OCI-LY3 (cell line): ENCODE results near the gene PABPC4L.

ENCODE experiments used
- EZH2phosphoT487 ChIP-seq: fragments of 200-600 bp; shearing (Covaris generic); IDR thresholded peaks from 2 replicates; pipeline ENCODE4 v1.6.1; 2018; ENCODE audit warnings: antibody characterized with exemption, mixed run types, low read depth
- TF ChIP-seq, protein P1 (sequence below): fragments of 200-600, 300-600 bp; sonication (generic); IDR thresholded peaks from 2 replicates; pipeline ENCODE4 v1.5.1; 2014; ENCODE audit warnings: antibody characterized with exemption, low read length, low read depth

GRCh38 chr4:134201216-134202161 lies at the start of gene PABPC4L:
- TF ChIP-seq, protein P1, sequence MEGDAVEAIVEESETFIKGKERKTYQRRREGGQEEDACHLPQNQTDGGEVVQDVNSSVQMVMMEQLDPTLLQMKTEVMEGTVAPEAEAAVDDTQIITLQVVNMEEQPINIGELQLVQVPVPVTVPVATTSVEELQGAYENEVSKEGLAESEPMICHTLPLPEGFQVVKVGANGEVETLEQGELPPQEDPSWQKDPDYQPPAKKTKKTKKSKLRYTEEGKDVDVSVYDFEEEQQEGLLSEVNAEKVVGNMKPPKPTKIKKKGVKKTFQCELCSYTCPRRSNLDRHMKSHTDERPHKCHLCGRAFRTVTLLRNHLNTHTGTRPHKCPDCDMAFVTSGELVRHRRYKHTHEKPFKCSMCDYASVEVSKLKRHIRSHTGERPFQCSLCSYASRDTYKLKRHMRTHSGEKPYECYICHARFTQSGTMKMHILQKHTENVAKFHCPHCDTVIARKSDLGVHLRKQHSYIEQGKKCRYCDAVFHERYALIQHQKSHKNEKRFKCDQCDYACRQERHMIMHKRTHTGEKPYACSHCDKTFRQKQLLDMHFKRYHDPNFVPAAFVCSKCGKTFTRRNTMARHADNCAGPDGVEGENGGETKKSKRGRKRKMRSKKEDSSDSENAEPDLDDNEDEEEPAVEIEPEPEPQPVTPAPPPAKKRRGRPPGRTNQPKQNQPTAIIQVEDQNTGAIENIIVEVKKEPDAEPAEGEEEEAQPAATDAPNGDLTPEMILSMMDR: no peak
- no peak for TF ChIP-seq EZH2phosphoT487
